HK-2 (cell line): Measurements from ENCODE around the gene ZNF618.

Experiments used
- DNase-seq: peaks from one replicate; pipeline ENCODE4 v3.0.0-alpha.2; 2018; ENCODE audit not compliant: unreplicated experiment

The ZNF618 gene

DNA sequence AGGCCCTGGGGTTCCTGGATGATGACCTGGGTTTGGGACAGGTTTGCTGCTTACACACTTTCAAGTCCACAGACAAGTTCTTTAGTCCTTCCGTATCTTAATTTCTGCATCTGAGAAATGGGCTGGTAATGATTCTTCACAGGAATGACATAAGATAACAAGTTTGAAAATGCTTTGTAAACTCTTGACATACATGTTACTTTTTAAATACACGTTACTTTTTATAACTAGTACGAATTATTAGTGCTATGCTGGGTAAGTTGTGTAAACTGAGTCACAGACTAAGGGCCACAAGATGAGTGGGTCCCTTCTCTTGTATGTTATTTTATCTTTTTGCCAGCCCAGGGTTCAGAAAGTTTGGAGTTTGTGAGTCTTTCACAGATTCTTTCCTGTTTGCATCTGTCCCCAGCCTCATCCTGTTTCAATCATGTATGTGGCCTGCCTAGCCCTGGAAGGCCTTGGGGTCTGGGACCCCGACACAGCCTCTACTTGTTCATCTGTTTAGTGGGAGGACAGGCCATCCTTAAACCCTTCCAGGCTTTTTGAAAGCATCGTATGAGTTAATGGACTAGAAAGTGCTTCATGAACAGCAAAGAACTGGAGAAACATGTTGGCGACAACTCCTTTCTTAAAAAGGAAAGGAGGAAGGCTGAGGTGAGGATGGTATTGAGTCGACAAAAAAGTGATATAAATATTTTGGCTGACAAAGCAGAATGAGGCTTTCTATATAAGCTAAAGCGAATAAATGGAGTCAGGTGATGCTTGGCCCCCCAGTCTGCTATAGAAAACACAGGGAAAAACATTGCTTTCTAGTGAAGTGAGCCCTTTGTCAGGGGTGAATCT is 9.3 kb downstream of the ZNF618 start:
- DNase-seq: no peak

DNA sequence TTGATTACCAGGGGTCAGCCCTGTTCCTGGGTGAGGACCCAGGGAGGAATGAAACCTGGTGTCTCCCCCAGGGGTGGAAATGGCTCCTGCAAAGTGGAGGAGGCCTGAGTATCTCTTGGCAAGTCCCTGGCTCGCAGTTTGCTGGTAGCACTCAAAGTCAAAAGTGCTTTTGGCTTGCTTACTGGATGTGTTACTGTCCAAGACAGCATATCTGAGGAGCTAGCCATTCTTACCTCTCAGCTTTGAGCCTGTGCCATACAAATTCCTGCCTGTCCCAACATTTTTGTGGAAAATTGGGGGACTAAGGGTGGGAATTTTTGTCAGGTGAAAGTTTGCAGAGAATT is 9.9 kb downstream of the ZNF618 start:
- no peak for DNase-seq

DNA sequence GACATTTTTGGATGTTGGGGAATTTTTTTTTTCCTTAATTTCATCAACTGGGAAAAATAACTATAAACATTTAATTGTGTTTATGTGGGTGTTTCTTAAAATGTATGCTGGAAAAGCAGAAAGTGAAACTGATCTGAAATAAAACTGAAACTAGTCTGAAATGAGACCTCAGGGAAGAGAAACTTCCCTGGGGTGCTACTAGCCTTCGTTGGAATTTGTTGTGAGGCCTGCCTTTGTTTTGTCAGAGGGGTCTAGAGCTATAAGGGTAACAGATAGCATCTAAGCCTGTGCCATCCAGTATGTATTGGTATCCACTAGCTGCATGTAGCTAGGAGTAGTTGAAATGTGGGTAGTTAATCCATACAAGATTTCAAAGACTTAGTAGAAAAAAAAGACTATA is 10.4 kb downstream of the ZNF618 start:
- no peak for DNase-seq

DNA sequence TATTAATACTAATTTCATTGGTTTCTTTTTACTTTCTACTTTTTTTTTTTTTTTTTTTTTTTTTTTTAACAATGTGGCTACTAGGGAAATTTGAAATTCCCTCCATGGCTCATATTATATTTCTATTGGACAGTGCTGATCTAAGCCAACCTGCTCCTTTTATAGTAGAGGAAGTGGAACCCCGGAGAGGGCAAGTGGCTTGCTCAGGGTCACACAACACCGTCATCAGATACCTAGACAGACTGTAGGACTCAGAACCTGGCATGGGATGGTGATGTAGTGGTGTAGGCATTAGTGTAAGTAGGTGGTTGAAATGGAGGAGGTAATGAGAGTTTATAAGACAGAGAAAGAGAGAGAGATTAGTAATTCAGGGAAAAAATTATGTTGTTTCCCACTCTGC is 10.8 kb downstream of the ZNF618 start:
- DNase-seq: no peak

DNA sequence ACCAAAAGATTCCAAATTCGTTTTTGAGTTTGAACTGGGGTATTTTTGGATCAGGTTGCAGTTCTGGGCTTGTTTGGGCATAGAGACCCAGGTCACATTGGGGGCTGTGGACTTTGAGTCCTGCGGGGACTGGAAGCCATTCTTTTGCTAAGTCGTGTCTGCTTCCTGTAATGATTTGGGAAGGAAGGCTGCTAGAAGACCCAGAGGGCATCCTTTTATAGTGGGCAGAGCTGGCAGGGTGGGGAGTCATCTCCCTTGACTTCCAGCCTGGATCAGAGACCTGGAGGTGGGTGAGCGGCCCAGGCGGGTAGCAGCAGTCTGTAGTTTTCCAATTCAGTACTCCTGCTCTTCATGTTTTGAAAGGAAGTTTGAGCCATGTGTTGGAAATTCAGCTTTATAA is 11.3 kb downstream of the ZNF618 start:
- DNase-seq: no peak

DNA sequence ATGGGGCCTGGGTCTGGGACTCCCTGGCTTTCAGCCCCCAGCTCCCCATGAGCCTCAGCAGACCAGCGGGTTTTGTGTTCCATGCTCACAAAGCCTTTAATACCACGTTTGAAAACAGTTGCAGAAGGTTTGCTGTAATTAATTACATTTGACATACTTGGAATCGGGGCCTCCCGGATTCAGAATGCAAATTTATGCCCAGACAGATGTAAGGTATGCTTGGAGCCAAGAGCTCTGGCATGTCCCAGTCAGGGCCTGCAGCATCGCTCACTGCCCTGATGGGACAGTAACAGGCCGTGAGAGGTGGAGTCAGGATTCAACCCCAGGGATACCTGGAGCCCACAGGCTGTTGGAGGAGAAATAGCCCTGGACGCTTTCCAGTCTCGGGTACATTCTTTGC is 12.2 kb downstream of the ZNF618 start:
- no peak for DNase-seq

GRCh38 chr9:113888976-113889375 is 12.9 kb downstream of the ZNF618 start:
- no peak for DNase-seq

DNA sequence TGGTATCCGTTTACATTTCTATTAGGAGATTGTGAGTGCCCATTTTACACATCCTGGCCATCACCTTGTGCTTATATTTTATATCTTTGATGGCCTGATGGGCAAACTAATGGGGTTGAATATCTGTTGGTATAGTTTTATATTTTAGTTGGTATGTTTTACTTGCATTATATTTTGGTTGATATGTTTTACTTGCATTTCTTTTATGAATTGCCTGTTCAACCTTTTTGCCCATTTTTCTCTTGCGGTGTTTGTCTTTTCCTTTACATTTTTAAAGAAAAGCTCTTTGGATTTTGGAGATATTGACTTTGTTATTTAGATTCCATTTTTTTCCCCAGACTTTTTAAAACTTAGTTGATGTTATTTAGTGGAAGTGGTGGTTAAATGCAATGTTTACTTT is 14.6 kb downstream of the ZNF618 start:
- DNase-seq: no peak

GRCh38 chr9:113892861-113893491 is 16.9 kb downstream of the ZNF618 start:
- DNase-seq: no peak

- DNase-seq: no peak
Observed at GRCh38 chr9:113894166-113894565, 18.1 kb downstream of the ZNF618 start.

DNA sequence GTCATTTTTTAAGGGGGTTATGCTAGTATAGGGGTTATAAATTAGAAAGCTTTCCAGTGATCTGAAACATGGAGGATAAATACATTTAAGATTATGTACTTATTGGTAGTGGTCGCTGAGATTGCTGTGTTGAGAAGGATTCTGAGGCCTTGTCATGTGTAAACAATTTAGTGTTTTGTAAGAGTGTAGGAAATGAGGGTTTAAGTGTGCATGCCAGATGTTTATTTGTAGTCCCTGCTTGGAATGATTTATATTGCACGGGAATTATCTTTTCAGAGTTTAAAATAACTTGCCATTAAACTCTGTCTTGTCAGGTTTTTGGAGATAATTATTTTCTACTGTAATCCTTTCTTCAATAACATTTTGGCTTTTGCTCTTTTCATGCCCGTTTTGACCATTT is 19.4 kb downstream of the ZNF618 start:
- DNase-seq: no peak

DNA sequence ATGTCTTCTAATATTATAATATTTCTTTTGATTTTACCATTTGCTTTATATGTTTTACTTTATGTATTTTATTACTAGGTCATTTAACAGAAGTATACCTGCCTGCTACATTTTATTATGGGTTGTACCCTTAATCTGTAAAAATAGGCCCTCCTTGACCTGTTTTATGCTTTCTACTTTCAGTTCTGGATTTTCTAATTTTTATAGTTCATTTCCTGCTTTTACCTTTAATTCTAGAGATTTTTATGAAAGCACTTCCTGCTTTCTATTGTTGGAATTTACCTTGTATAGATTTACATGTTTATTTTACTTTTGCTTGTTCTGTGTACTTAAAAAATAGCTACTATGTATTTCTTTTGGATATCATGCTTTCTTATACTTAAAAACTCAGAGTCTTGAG is 20.6 kb downstream of the ZNF618 start:
- no peak for DNase-seq

DNA sequence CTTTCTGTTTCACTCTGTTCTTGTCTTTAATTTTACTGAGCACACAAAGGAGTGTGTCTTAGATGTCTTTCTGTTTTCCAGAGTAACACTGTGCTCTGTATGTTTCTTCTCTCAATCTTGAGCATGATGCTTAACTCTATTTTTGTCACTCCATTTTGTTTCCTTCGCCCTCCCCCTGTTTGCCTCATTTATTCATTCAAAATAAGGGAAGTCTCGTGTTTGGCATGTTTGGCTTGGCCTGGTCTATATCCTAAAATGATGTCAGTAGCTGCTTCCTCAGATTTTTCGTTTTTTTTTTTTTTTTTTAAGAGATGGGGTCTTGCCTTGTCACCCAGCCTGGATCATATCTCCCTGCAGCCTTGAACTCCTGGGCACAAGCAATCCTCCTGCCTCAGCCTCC is 22.0 kb downstream of the ZNF618 start:
- no peak for DNase-seq

GRCh38 chr9:113898596-113898995 is 22.5 kb downstream of the ZNF618 start:
- no peak for DNase-seq

DNA sequence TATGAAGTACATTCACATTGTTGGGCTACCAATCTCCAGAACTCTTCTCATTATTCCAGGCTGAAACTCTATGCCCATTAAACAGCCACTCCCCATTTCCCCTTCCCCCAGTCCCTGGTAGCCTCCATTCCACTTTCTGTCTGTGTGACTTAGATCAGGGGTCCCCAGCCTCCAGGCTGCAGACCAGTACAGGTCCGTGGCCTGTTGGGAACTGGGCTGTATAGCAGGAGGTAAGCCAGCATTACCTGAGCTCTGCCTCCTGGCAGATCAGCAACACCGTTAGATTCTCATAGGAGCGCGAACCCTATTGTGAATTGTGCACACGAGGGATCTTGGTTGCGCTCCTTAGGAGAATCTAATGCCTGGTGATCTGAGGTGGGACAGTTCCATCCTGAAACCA is 23.1 kb downstream of the ZNF618 start:
- no peak for DNase-seq

DNA sequence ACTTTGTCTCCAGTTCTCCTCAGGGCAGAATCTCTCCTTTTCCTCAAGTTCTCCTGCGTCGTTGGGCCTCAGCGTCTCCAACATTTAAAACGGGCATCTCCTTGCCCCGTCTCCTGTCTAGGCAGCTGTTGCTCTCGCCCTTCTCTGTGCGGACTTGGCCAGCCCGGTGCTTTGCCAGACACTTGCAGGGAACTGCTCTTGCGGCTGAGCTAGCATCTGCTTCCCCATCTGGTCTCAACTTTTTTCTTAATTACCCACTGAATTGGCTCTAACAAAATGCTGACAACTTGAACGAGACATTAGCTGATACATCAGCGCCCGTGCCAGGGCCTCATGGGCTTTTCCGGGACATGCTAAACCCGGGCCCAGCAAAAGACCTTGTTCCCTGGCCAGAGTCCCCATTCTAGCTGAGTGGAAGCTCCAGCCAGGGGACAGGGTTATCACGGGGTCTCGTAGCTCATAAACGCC is 25.1 kb downstream of the ZNF618 start:
- DNase-seq: no peak

DNA sequence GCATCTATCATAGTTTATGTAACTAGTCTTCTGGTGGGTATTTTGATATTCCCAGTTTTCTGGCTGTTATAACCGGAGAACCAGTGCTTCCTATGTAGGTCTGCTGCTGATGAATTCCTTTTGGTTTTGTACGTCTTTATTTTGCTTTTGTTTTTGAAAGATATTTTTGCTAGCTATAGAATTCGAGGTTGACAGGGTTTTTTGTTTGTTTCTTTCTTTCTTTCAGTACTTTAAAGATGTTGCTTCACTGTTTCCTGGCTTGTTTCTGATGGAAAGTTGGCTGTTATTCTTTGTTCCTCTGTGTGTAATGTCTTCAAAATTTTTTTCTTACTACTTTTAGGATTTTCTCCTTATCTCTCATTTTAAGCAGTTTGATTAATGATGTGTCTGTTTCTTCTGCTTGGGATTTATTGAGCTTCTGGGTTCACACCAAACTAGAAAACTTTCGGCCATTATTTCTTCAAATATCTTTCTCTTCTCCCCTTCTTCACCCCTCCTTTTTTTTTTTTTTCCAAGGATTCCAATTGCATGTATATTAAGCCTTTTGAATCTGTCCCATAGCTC is 27.5 kb downstream of the ZNF618 start:
- no peak for DNase-seq

DNA sequence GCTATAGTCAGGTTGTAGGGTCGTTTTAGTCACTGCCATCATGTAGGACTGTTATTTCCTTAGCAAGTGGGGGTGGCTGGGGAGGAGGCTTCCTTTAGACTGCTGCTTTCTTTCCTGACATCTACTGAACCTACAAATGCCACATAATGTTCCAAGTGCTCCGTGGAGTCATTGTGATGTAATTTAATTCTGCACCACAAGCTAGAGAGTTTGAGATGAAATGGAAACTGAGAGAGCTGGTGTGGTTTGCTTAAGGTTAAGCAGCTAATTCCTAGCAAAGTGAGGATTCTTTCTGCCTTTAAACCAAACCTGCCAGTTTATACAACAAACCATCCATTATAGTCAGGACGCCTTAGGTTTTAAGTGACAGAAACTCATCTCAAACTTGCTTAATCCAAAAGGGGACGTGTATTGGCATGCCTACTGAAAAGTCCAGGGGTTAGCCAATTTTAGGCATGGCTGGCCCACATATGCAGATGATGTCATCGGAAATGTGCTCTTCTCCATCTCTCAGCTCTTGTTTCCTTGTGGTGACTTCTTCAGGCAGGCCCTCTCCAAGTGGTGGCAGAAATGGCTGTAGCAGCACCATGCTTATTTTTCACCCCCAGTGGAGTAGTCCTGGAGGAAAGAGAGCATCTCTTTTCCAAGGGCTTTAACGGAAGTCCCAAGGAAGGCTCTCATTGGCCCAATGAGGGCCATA is 30.5 kb downstream of the ZNF618 start:
- no peak for DNase-seq

DNA sequence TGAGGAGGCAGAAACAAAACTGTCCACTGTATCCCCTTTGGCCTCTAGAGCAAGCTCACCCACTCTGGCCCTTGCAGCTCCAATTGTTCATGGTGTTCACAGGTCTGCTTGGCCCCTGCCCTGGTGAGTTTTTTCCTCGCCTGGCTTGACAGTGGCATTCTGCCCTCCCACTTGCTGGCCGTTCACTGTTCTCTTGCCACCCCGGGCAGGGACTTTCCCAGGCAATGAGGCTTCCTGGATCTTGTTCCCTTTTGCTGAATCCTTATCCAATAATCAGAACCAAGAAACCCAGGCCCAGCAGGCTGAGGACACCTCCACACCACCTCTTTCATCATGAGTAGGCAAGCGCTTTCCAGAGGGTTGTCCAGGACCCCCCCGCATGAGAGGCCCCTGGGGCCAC is 31.2 kb downstream of the ZNF618 start:
- no peak for DNase-seq

DNA sequence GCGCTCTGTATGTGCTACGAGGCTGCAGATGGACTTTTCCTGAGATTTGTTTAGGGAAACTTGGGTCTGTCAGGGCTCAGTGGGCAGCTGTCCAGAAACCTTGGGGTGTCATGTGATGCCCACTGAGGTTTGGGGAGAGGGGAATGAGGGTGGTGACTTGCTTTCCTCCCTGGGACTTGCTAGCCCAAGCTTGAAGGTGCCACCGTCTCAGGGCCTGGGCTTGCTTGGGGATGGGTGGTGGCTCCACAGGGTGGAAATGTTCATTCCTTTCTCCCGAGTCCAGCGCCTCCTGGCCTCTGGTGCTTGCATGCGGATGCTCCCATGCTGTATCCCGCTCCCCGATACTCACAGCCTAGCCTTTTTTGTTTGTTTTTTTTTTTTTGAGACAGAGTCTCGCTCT is 33.3 kb downstream of the ZNF618 start:
- no peak for DNase-seq

DNA sequence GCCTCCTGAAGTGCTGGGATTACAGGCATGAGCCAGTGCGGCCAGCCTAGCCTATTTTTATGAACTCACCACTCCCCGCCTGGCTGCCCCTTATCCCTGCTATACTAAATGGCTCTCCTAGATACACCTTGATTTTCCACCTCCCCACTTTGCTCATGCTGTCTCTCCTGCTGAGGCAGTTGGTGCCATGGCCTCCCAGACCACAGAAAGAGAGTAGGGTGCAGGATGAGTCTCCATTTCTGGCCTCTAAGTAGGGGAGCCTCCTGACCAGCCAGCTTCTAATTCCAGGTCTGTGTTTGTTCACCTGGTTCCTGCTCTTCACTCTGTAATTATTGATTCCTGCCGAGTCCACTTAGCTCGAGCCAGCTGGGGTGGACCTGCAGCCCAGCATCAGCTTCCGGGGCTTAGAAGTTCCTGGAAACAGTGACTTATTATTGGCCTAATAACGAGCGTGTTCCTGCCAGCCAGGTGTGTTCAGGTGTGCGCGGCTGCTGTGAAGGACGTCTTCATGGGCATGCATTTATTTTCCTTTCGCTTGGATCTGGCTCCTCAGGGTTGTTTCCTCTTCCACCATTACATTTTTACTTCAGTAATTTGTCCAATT is 34.0 kb downstream of the ZNF618 start:
- DNase-seq: no peak

DNA sequence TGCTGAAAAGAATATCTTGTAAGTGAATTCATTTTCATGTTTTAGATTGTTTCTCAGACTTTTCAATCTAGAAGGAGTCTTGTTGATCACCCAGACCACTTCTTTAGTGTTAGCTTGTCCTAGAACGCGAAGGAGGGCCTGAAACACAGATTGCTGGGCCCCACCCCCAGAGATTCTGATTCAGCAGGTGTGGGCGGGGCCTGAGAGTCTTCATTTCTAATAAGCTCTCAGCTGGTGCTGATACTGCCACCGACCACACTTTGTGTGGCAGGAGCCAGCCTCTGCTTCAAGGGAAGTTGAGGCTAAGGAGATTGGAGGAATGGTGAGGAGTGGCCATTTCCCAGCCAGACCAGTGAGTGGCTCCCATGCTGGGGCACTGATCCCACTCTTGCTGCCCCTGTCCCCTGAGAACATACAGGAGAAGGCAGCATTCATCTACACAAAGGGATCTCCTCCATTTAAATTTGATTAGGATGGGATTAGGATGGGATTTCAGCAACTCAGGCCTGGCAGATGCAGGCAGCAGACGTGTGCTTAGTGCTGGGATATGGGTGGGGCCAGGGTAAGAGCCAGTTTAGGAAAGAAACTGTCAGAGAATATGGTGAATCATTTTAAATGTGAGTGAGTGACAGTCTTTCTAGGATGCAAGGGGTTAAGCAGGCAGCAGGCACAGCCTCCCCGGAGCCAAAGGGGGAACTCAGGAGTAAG is 35.9 kb downstream of the ZNF618 start:
- no peak for DNase-seq
